HEK293 (cell line): ENCODE results near the gene MCF2L.
A peak's percentile ranks its signal among the peaks of the same experiment; 100 is the strongest.

Experiments used
- AEBP2 ChIP-seq: fragments of 450-650 bp; formaldehyde crosslinking; IDR thresholded peaks from 2 replicates; pipeline ENCODE4 v1.5.1; 2016; ENCODE audit warnings: missing biosample characterization, missing genetic modification characterization, borderline replicate concordance
- BCL11A ChIP-seq: fragments of 450-650 bp; formaldehyde crosslinking; IDR thresholded peaks from 2 replicates; pipeline ENCODE4 v1.5.1; 2016; ENCODE audit warnings: low read depth, missing biosample characterization, missing genetic modification characterization
- KLF17 ChIP-seq: fragments of 450-650 bp; formaldehyde crosslinking; IDR thresholded peaks from 2 replicates; pipeline ENCODE4 v1.5.1; 2016; ENCODE audit warnings: missing biosample characterization, missing genetic modification characterization
- MZF1 ChIP-seq: fragments of 450-650 bp; formaldehyde crosslinking; IDR thresholded peaks from 2 replicates; pipeline ENCODE4 v1.5.1; 2017; ENCODE audit warnings: missing biosample characterization, missing genetic modification characterization, borderline replicate concordance
- PATZ1 ChIP-seq: fragments of 450-650 bp; formaldehyde crosslinking; IDR thresholded peaks from 2 replicates; pipeline ENCODE4 v1.5.1; 2016; ENCODE audit warnings: missing biosample characterization, missing genetic modification characterization
- REST ChIP-seq: fragments of 450-650 bp; formaldehyde crosslinking; IDR thresholded peaks from 2 replicates; pipeline ENCODE4 v1.5.1; 2016; ENCODE audit warnings: missing biosample characterization, missing genetic modification characterization
- SP3 ChIP-seq: fragments of 450-650 bp; formaldehyde crosslinking; IDR thresholded peaks from 2 replicates; pipeline ENCODE4 v1.5.1; 2016; ENCODE audit warnings: missing biosample characterization, missing genetic modification characterization
- TSHZ1 ChIP-seq: fragments of 450-650 bp; formaldehyde crosslinking; IDR thresholded peaks from 2 replicates; pipeline ENCODE4 v1.5.1; 2016; ENCODE audit warnings: missing biosample characterization, missing genetic modification characterization, borderline replicate concordance
- WT1 ChIP-seq: fragments of 450-650 bp; formaldehyde crosslinking; IDR thresholded peaks from 2 replicates; pipeline ENCODE4 v1.5.1; 2016; ENCODE audit warnings: missing biosample characterization, missing genetic modification characterization
- ZBTB17 ChIP-seq: fragments of 450-650 bp; formaldehyde crosslinking; IDR thresholded peaks from 2 replicates; pipeline ENCODE4 v1.5.1; 2016; ENCODE audit warnings: missing biosample characterization, missing genetic modification characterization
- ZBTB6 ChIP-seq: fragments of 450-650 bp; formaldehyde crosslinking; IDR thresholded peaks from 2 replicates; pipeline ENCODE4 v1.5.1; 2017; ENCODE audit warnings: missing biosample characterization, missing genetic modification characterization
- ZFHX2 ChIP-seq: fragments of 450-650 bp; formaldehyde crosslinking; conservative IDR thresholded peaks from 2 replicates; pipeline ENCODE4 v1.5.1; 2016; ENCODE audit warnings: missing biosample characterization, missing genetic modification characterization
- ZFP37 ChIP-seq: fragments of 450-650 bp; formaldehyde crosslinking; IDR thresholded peaks from 2 replicates; pipeline ENCODE4 v1.5.1; 2016; ENCODE audit warnings: missing biosample characterization, missing genetic modification characterization
- ZNF341 ChIP-seq: fragments of 450-650 bp; formaldehyde crosslinking; IDR thresholded peaks from 2 replicates; pipeline ENCODE4; 2016; ENCODE audit warnings: low read depth, missing biosample characterization, missing genetic modification characterization
- ZNF354C ChIP-seq: fragments of 450-650 bp; formaldehyde crosslinking; IDR thresholded peaks from 2 replicates; pipeline ENCODE4 v1.5.1; 2016; ENCODE audit warnings: missing biosample characterization, missing genetic modification characterization, low read depth, borderline replicate concordance
- ZNF426 ChIP-seq: fragments of 450-650 bp; formaldehyde crosslinking; IDR thresholded peaks from 2 replicates; pipeline ENCODE4 v1.5.1; 2017; ENCODE audit warnings: missing biosample characterization, missing genetic modification characterization, mild to moderate bottlenecking, inconsistent platforms, moderate library complexity
- ZNF48 ChIP-seq: fragments of 450-650 bp; formaldehyde crosslinking; IDR thresholded peaks from 2 replicates; pipeline ENCODE4 v1.5.1; 2016; ENCODE audit warnings: missing biosample characterization, missing genetic modification characterization
- ZNF530 ChIP-seq: fragments of 450-650 bp; formaldehyde crosslinking; IDR thresholded peaks from 2 replicates; pipeline ENCODE4 v1.5.1; 2016; ENCODE audit warnings: low read depth, missing biosample characterization, missing genetic modification characterization
- ZNF629 ChIP-seq: fragments of 450-650 bp; formaldehyde crosslinking; IDR thresholded peaks from 2 replicates; pipeline ENCODE4 v1.5.1; 2017; ENCODE audit warnings: missing biosample characterization, missing genetic modification characterization
- ZNF843 ChIP-seq: fragments of 450-650 bp; formaldehyde crosslinking; IDR thresholded peaks from 2 replicates; pipeline ENCODE4 v1.5.1; 2016; ENCODE audit warnings: missing biosample characterization, missing genetic modification characterization
- ZSCAN23 ChIP-seq: fragments of 450-650 bp; formaldehyde crosslinking; IDR thresholded peaks from 2 replicates; pipeline ENCODE4 v1.5.1; 2016; ENCODE audit warnings: missing biosample characterization, missing genetic modification characterization
- TF ChIP-seq, protein P1 (sequence below): fragments of 450-650 bp; formaldehyde crosslinking; IDR thresholded peaks from 2 replicates; pipeline ENCODE4 v1.5.0; 2017; ENCODE audit warnings: missing biosample characterization, missing genetic modification characterization, borderline replicate concordance

The MCF2L gene

DNA sequence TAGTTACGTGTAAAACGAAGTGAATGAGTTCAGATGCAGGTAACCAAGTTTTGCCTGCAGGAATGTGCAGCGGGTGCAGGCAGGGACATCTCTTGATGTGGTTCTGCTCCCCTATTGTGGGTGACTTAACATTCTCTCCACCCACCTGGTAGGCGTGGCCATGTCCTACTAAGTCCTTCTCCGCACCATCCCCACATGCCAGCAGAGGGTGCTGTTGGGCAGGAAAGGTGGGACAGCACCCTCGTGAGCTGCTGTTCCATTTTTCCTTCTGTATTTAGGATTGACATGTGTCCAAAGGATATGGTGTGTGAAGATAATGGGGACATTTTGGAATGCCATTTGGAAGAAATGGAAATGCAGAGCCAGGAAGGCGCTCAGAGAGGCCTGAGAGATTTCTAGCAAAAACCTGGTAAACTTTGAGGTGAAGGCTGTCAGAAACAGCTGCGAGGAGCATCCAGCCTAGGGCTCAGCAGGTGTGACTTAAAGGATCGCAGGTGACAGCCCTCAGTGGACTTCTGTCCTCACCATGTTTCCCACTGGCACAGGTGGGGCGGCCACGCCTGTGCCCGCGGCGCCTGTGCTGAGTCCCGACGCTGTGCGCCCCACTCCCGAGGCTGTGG is 26.2 kb upstream of the MCF2L start (continued):
- TF ChIP-seq SP3 (tag by site-specific recombination) (peak; percentile 67), ZNF426 (tag by site-specific recombination) (no peak), ZBTB17 (tag by site-specific recombination) (peak; percentile 65), REST (tag by site-specific recombination) (peak; percentile 72), ZBTB6 (tag by site-specific recombination) (no peak), WT1 (tag by site-specific recombination) (peak; percentile 11; the same call in 1 of the 2 replicates), ZFHX2 (peak; percentile 86), ZNF629 (tag by site-specific recombination) (no peak), PATZ1 (peak; percentile 40), ZNF530 (tag by site-specific recombination) (no peak), ZFP37 (tag by site-specific recombination) (no peak; the same call in 1 of the 2 replicates), ZNF341 (tag by site-specific recombination) (peak; percentile 77), ZNF354C (tag by site-specific recombination) (no peak), ZSCAN23 (tag by site-specific recombination) (no peak), AEBP2 (tag by site-specific recombination) (no peak), ZNF48 (no peak), MZF1 (no peak), KLF17 (tag by site-specific recombination) (peak; percentile 54), BCL11A (tag by site-specific recombination) (no peak), ZNF843 (no peak), TSHZ1 (peak; percentile 86)
- TF ChIP-seq, protein P1, sequence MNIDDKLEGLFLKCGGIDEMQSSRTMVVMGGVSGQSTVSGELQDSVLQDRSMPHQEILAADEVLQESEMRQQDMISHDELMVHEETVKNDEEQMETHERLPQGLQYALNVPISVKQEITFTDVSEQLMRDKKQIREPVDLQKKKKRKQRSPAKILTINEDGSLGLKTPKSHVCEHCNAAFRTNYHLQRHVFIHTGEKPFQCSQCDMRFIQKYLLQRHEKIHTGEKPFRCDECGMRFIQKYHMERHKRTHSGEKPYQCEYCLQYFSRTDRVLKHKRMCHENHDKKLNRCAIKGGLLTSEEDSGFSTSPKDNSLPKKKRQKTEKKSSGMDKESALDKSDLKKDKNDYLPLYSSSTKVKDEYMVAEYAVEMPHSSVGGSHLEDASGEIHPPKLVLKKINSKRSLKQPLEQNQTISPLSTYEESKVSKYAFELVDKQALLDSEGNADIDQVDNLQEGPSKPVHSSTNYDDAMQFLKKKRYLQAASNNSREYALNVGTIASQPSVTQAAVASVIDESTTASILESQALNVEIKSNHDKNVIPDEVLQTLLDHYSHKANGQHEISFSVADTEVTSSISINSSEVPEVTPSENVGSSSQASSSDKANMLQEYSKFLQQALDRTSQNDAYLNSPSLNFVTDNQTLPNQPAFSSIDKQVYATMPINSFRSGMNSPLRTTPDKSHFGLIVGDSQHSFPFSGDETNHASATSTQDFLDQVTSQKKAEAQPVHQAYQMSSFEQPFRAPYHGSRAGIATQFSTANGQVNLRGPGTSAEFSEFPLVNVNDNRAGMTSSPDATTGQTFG: no peak
